Adipose tissue (tissue), 3 donors: ENCODE data around the gene RNPEPL1. TPM values are rescaled to one million over a fixed set of nuclear protein-coding genes. Genes with fewer than 3 reads are reported as not detected.

ENCODE experiments used
- H3K27ac ChIP-seq: one replicate; pipeline ENCODE4 v1.5.1; 2013; ENCODE audit warnings: low read depth, low read length
- WGBS, 3 donors: extraction: QIAGEN DNeasy Blood & Tissue Kit; methylation state at CpG; one replicate each; pipeline ENCODE4 v1.1.7; 2013; 5-methylcytosine and 5-hydroxymethylcytosine counted together
- polyA plus RNA-seq, 3 donors: library from polyadenylated mRNA; stranded (reverse); fragments of 200-250 nt; gene quantifications; one replicate each; pipeline ENCODE4 v1.2.3, GENCODE V29; 2013
- donor health status: healthy with polysubstance abuse.
- donor health status: Bipolar disorder and iron deficiency.
- donor health status: healthy.

Gene RNPEPL1
- polyA plus RNA-seq, 3 donors, result 53.8 to 107 (median 72.8) TPM

GRCh38 chr2:240573516-240574385 is 5.5 kb downstream of the RNPEPL1 start:
- 91 to 92% (median 92%) methylated on average over 34 to 37 of the region's 37 CpGs for WGBS, 3 donors

DNA sequence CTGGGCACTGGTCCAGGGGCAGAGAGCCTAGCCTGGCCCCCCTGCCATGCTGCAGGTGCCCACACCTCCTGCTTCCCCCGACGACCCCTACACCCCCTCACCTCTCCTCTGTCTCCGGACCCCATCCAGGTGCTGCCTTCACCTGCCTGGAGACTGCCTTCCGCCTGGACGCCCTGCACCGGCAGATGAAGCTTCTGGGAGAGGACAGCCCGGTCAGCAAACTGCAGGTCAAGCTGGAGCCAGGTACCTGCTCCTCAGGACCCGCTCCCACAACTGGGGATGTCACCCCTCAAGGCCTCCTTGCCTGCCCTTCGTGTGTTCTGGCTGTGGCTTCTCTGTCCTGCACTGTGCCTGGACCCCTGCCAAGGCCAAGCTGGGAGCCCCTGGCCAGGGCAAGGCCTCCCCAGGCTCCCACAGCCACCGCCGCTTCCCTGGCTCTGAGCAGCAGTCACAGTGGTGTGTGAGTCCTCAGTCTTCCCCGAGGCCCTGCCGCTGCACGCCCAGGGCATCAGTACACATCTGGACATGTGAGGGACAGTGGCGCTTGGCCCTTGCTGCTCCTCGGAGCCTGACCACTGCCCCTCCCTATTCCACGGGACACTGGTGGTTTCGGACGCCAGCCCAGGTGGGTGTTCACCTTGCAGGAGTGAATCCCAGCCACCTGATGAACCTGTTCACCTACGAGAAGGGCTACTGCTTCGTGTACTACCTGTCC is 6.3 kb downstream of the RNPEPL1 start:
- 88 to 92% (median 89%) methylated on average over 20 to 21 of the region's 21 CpGs for WGBS, 3 donors
- H3K27ac ChIP-seq, result no peak overlapping the region

More at GRCh38 chr2:240573516-240574385, 5.5 kb downstream of the RNPEPL1 start:
- H3K27ac ChIP-seq, result no peak overlapping the region

DNA sequence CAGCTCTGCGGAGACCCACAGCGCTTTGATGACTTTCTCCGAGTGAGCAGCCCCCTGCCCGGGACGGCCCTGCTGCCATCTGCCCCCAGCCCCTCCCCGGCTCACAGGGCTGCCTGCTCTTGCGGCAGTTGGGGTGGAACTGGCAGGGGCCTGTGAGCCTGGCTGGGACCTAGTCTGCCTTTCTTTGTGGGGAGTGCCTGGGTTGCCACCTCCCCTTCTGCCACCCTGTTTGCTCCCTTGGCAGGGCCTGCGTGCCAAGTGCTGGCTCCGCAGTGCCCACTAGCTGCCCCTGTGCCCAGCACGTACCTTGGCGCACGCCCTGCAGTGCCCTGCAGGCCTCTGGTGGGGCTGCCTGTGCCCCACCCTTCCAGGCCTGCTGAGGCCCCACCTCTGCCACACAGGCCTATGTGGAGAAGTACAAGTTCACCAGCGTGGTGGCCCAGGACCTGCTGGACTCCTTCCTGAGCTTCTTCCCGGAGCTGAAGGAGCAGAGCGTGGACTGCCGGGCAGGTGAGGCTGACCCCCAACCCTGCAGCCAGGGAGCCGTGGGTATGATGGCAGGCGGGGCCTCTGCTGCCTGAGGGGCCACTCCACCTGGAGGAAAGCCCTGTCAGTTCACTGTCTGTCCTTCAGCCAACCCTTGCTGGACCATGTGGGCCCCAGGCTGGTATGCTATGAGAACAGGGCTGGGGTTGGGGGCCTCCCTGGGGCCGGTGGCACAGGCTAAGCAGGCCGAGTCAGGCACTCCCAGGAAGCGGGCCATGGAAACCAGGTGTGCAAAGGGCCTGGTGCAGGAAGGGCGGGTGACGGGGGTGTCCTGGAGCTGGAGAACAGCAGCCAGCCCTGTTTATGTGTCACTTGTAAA is 7.0 kb downstream of the RNPEPL1 start:
- no peak overlapping the region for H3K27ac ChIP-seq
- whole genome bisulfite sequencing, 3 donors, result 88 to 91% (median 90%) methylated on average over 23 of the region's 23 CpGs

DNA sequence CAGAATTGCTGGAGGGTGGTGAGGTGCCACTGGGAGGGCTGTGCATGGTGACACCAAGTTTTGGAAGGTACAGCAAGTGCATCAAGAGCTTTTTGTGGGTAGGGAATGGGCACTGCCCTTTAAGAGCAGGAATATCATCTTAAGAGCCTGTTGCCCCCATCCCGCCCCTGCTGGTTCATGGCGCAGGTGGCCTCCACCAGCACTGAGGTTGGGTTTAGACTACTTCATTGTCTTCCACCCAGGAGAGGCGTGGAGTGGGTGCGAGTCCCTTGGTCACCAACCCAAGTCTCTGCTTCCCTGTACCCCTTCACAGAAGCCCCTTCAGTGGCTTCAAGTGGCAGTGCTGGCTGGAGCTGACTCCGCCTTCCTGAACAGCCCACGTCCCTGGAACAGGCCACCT is 7.8 kb downstream of the RNPEPL1 start:
- WGBS, 3 donors, result 72 to 91% (median 76%) methylated on average over 6 of the region's 6 CpGs
- no peak overlapping the region for H3K27ac ChIP-seq

DNA sequence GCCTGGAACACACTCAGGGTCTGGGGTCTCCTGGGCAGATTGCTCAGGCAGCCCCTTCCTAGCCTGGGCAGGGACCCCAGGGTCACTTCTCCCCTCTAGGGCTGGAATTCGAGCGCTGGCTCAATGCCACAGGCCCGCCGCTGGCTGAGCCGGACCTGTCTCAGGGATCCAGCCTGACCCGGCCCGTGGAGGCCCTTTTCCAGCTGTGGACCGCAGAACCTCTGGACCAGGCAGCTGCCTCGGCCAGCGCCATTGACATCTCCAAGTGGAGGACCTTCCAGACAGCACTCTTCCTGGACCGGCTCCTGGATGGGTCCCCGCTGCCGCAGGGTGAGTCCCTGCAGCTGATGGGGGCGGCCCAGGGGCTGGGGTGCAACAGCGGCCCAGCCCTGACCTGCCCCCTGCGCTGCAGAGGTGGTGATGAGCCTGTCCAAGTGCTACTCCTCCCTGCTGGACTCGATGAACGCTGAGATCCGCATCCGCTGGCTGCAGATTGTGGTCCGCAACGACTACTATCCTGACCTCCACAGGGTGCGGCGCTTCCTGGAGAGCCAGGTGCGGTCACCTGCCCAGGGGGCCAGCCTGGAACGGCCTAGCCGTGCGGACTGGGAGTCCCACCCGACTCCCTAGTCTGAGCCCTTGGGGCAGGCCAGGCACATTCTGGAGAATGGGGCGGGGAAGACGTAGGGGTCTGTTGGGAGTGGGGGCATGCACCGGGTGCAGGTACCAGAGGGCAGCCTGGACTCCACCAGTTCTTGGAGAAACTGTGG is 8.3 kb downstream of the RNPEPL1 start:
- no peak overlapping the region for H3K27ac ChIP-seq
- WGBS, 3 donors, result 91 to 94% (median 94%) methylated on average over 32 of the region's 32 CpGs

GRCh38 chr2:240577281-240578109 is 9.2 kb downstream of the RNPEPL1 start:
- H3K27ac ChIP-seq, result no peak overlapping the region
- 90 to 92% (median 91%) methylated on average over 23 to 26 of the region's 26 CpGs for WGBS, 3 donors

GRCh38 chr2:240578110-240578450 is 9.8 kb downstream of the RNPEPL1 start:
- no peak overlapping the region for H3K27ac ChIP-seq
- 80 to 91% (median 81%) methylated on average over 9 of the region's 9 CpGs for WGBS, 3 donors

DNA sequence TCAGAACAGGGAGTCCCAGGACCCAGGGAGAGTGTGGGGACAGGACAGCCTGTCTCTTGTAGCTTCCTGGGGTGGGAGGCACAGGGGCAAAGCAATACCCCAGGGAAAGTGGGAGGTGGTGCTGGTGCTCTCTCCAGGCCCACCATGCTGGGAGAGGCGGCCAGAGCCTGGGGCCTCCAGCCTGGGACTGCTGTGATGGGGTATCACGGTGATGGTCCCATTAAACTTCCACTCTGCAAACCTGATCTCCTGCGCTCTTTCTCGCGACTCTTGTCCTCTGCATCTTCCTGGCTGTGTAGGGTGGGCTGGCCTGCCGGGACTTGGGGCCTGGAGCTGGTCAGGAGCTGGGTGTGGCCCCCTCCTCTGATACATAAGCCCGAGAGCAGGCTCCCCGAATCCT is 10.2 kb downstream of the RNPEPL1 start:
- no peak overlapping the region for H3K27ac ChIP-seq
- WGBS, 3 donors, result 81 to 89% (median 89%) methylated on average over 8 of the region's 8 CpGs

- 88 to 98% (median 90%) methylated on average over 11 to 12 of the region's 12 CpGs for WGBS, 3 donors
These were observed 10.9 kb downstream of the RNPEPL1 start for GRCh38 chr2:240579071-240579762.

DNA sequence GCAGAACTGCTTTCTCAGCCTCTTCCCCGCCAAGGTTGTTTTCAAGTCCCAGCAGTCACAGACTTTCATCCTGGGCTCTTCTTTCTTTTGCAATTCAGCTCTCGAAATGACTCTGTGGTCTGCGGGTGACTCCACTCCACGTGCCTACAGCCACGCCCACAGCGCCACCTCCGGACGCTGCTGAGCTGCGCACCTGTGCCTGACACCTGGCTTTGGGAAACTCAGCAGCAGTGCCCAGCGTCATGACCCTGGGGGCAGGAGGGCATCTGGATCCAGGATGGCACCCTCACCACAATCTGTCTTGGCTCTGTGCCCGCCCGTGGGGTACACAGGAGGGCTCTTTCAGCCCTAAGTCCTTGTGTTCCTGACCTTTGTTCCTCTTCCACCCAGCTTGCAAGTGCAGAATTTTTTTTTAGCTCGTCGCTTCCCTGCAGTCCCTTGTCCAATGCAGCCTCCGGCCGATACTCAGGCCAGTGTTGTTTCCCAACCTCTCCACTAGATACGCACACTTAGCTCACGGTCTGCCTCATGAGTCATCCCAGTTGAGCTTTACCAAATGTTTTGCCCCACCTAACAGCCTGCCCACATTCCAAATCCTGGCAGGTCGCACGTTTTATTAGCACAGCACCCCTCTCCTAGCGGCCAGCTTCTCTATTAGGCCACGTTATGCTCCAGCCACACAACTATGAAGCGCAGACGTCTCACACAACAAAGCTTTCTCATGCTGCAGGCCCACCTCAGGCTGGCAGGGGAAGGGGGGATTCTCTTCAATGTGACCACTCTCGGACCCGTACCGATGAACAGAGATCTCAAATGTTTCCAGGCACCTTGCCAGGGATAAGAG is 11.7 kb downstream of the RNPEPL1 start:
- 40 to 42% (median 42%) methylated on average over 27 of the region's 27 CpGs for WGBS, 3 donors
- H3K27ac ChIP-seq, result peak overlapping the region; percentile 15

More at GRCh38 chr2:240579071-240579762, 10.9 kb downstream of the RNPEPL1 start:
- H3K27ac ChIP-seq, result no peak overlapping the region

DNA sequence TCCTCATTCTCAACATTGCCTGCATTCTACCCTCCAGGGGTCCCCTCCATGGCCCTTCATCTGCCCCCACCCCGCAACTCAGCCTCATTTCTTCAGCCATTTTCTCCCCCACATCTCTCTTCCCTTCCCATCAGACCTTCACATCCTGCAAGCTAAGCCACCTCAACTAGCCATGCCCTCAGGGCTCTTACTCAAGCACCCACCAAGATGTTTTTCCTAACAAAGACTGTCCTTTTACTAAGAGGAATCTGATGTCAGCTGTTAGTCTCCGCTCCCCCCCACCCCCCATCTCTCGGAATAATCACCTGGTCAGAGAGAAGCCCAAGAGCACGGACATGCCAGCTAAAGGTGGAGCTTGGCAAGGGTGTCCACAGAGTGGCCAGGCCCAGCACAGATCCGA is 13.5 kb downstream of the RNPEPL1 start:
- H3K27ac ChIP-seq, result no peak overlapping the region
- WGBS, 3 donors, result 91 to 97% (median 96%) methylated on average over 5 of the region's 5 CpGs

GRCh38 chr2:240582781-240583180 is 14.5 kb downstream of the RNPEPL1 start:
- 79 to 89% (median 88%) methylated on average over 3 of the region's 3 CpGs for WGBS, 3 donors
- H3K27ac ChIP-seq, result no peak overlapping the region

DNA sequence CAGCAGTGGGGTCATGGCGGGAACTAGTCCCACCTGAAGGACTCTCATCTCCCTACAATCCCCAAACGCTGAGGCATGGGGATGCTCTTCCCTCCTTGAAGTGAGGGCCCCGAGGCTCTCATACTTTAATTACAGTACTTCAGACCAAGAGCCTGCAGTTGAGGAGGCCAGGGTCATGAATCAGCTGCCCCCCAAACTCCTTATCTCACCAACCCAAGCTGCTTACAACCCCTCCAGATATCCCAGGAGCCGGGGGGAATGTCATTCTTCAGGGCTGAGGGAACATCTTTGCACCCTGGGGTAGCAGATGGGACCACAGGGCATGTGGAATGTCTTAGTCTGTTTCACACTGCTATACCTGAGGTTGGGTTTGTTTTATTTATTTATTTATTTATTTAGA is 15.5 kb downstream of the RNPEPL1 start:
- no peak overlapping the region for H3K27ac ChIP-seq
- 85 to 95% (median 90%) methylated on average over 4 of the region's 4 CpGs for WGBS, 3 donors

DNA sequence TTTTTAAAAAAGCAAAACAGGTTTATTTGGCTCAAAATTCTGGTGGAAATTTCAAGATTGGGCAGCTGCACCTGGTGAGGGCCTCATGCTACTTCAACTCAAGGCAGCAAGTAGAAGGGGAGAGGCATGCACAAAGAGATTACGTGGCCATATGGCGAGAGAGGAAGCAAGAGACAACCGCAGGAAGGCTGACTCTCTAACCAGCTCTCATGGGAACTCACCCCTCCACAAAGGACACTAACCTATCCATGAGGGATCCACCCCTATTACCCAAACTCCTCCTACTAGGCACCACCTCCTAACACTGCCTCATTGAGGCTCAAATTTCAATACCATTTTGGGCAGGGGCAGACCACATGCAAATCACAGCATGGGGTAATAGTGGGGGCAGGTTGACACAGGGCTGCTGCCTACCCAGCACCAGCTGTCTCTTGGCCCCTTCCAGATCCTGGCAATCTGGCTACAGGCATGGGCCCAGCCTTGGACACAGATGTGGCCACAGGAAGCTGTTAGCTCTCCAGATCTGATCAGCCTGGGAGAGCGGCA is 16.3 kb downstream of the RNPEPL1 start:
- no peak overlapping the region for H3K27ac ChIP-seq
- WGBS, 3 donors, result 54 to 75% (median 73%) methylated on average over 4 of the region's 4 CpGs

GRCh38 chr2:240585101-240585500 is 16.8 kb downstream of the RNPEPL1 start:
- 77 to 81% (median 78%) methylated on average over 6 of the region's 6 CpGs for WGBS, 3 donors
- H3K27ac ChIP-seq, result no peak overlapping the region
